Measurements from ENCODE around the gene CMTM7.
A peak's percentile ranks its signal among the peaks of the same experiment; 100 is the strongest.
"Not testable (repeated sequence)": the region's sequence is repeated elsewhere in the genome, so short reads cannot be mapped to it uniquely, and the experiment has no call there.

CMTM7 gene

GRCh38 chr3:32460031-32460749 is 68.5 kb downstream of the CMTM7 start:
- no peak for DNase-seq (ENCODE audit: low spot score)

- DNase-seq (ENCODE audit: low spot score), result not testable (repeated sequence)
Observed at GRCh38 chr3:32460817-32461496, 69.3 kb downstream of the CMTM7 start.

GRCh38 chr3:32462191-32462986 is 70.7 kb downstream of the CMTM7 start:
- not testable (repeated sequence) for DNase-seq (ENCODE audit: low spot score)

- DNase-seq (ENCODE audit: low spot score), result not testable (repeated sequence)
Observed at GRCh38 chr3:32463415-32463814, 71.8 kb downstream of the CMTM7 start.

GRCh38 chr3:32464726-32465125 is 73.1 kb downstream of the CMTM7 start:
- not testable (repeated sequence) for DNase-seq (ENCODE audit: low spot score)

DNA sequence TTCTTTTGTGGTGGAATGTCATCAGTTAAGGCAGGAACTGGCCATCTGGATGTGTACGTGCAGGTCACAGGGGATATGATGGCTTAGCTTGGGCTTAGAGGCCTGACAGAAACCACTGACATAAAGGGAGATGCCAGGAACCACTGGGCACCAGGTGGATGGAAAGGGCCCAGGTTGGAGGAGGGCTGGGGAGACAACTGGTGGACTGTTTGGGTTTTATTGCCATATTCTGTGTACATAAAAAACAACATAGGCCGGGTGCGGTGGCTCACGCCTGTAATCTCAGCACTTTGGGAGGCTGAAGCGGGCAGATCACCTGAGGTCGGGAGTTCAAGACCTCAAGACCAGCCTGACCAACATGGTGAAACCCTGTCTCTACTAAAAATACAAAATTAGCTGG is 75.2 kb downstream of the CMTM7 start:
- DNase-seq (ENCODE audit: low spot score), result not testable (repeated sequence)

GRCh38 chr3:32467333-32468070 is 75.8 kb downstream of the CMTM7 start:
- peak; percentile 85 for DNase-seq (ENCODE audit: low spot score)

DNA sequence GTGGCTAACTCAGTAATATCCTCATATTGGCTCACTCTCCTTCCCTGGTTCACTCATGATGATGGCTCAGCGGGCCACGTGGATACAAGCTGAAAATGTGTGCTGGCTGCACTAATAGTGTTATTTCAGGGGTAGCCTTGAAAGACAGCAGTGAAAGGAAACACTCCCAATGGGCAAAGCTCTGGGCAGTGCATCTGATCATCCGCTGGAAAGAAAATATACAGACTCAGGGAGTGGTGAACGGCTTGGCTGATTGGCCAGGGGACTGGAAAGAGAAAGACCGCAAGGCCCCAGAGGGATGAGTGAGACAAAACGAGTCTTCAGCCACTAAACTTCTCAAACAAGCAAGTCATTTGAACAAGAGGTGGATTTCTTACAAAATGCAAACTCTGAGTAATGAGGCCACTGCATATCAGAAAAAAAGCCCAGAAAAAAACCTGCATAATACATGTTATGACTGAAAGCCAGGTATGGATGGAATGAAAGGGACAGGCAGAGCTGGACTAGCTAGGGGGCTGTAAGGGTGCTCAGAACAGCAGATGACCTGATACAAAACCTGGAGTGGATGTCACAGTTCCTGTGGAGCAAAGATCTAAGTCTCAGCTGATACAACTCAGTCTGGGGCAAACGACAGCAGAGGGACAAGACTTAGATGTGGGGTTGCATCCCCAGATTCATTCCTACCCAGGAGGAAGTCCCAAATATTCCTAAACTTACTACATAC is 77.7 kb downstream of the CMTM7 start:
- no peak for DNase-seq (ENCODE audit: low spot score)

GRCh38 chr3:32470362-32470761 is 78.7 kb downstream of the CMTM7 start:
- DNase-seq (ENCODE audit: low spot score), result no peak

DNA sequence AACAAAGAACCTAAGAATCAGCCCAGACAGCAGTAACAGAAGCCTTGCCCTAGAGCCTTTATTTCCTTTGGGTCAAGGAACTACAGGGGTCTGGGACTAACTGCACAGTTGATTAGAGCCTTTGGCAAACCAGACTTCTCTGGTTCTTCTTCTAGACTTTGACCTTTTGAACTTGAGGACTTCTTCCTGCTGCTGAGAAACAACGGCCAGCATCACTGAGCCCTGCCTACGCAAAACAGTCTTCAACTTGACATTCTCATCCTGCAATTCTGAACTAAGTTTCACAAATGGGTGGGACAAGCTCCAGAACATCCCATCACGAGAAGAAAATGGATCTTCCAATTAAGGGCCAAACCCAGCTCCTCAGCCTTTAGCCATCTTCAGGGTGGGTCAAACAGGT is 79.6 kb downstream of the CMTM7 start:
- no peak for DNase-seq (ENCODE audit: low spot score)

GRCh38 chr3:32472151-32472550 is 80.5 kb downstream of the CMTM7 start:
- not testable (repeated sequence) for DNase-seq (ENCODE audit: low spot score)

- no peak for DNase-seq (ENCODE audit: low spot score)
Observed at GRCh38 chr3:32474201-32474600, 82.5 kb downstream of the CMTM7 start.

DNA sequence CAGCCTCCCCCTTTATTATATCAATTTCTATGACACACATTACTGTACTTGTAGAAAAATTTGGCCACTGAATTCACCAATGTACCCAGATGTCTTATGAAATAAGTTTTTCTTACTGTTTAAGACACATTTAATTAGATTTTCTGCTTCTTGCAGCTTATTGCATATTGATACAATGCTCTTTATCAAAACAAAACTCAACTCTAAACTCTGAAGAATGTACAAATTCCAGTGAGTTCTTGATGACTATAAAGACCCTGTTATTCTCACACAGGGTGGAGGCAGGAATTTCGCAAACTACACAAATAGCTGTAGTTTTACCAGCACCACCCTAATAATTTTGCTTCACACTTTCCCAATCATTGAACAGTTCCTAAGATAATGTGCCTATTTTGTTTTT is 89.0 kb downstream of the CMTM7 start:
- DNase-seq (ENCODE audit: low spot score), result no peak

GRCh38 chr3:32481791-32482631 is 90.4 kb downstream of the CMTM7 start:
- DNase-seq (ENCODE audit: low spot score), result no peak

DNA sequence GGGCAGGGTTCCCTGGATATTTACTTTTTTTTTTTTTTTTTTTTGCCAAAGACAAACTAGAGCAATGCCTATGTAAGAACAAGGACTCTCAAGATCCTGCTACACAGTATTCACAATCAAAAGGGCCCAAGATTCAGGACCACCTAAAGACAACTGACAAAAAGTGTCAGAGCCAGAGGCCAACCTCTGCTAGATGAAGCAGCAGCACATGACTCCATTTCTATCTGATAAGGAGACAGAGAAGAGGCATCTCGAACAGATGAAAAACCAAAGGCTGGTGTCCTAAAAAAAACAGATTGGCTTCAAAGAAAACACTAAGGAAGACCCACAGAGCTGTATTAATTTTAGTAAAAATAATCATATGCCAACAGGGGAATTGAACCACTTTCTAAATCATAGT is 91.0 kb downstream of the CMTM7 start:
- DNase-seq (ENCODE audit: low spot score), result no peak

DNA sequence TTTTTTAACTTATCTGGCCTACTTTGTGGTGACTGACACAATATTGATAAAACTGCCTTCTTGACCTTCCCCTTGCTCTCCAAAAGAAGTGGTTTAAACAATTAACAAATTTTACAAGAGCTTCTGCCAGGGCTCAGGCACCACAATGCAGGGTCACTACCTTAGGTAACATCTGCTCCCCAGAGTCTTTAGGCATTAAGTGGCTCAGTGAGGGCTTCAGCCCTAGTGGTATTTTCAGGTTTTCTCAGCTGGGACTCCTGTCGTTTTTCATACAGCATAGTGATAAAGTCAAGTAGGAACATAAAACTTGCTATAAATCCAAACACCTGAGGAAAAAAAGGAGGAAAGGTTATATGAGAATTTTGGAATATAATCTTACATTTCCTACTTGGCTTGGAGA is 92.1 kb downstream of the CMTM7 start:
- DNase-seq (ENCODE audit: low spot score), result no peak

- no peak for DNase-seq (ENCODE audit: low spot score)
Observed at GRCh38 chr3:32484436-32484835, 92.8 kb downstream of the CMTM7 start.

DNA sequence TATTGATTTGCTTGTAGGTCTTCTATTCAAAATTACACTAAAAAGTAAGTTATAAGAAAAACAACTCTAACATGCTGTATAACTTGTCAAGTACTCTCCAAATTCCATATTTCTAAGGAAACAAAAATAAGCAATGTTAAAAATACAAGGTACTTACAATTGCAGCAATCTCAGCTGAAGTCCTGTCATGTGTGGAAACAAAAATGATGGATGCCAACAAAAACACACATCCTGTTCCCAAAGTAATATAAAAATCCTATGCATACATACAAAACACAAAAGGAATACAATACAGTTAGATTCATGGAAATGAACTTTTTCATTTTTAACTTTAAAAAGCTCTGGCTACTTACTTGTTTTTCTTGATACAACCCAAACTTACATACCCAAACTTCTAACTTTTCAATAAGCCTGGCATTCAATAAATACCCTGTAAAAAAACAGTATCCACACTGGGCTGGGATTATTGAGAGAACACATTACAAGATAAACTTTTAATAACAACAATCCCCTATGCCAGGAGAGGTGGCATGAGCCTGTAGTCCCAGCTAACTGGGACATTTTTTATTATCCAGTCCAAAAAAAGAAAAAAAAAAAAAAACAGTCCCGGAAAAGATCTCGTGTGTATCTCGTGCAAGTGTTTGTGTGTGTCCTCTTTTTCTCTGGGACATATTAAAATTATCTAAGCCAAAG is 96.3 kb downstream of the CMTM7 start:
- DNase-seq (ENCODE audit: low spot score), result no peak

- no peak for DNase-seq (ENCODE audit: low spot score)
Observed at GRCh38 chr3:32488474-32489008, 96.9 kb downstream of the CMTM7 start.

All from AG08395 (cell line).